ENCODE data around the gene AP3D1. TPM values are rescaled to one million over a fixed set of nuclear protein-coding genes. Genes with fewer than 3 reads are reported as not detected.
A peak's percentile ranks its signal among the peaks of the same experiment; 100 is the strongest.

The AP3D1 gene
- total and polyA plus RNA-seq, 9 of the 15 experiments (the other 6 are each of a cell fraction or from before 2014, with no cell fraction given) = 1.2 to 86.1 (median 35.9) TPM

DNA sequence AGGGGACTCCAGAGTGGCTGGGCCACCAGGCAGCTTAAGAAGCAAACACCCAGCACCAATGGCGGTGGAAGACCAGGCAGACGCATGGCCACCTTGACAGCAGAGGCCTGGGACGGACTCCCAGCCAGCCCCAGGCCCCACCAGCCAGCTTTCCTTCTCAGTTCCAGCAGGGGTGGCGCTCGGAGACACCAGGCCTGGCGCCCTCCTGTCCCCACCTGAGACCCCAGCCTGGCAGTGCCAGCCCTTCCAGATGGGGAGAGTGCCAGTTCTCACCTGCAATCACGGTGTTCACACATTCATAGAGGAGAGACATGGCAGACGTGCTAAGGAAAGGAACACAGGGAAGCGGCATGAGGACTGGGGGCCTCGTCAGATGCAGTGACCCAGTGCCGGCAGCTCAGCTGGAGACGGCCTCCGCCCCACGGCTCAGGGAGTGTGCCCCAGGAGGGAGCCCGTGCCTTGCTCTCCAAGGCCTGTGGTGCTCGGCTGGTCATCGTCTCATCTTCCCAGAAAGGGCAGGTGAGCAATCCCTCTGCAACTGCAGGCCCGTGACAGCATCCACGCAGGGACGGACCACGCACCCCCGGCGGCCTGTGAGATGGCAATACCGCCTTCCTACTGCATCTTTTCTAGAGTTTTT lies 24.4 kb downstream of the AP3D1 start:
- DNase-seq (ENCODE audit: extremely low read depth in 1 of 4, low spot score in 3 of 4) = no peak
- ChIA-PET CTCF (ENCODE audit: low intra/inter-chr PET ratio) (no interaction called here), POLR2A (no interaction called here)
- no peak for ATAC-seq
- Histone ChIP-seq H3K9me3 (replicated peaks; ENCODE audit: control insufficient read depth, insufficient read depth, low read depth, low read length) (no peaks in the 10 kb centered on the region), H3K9me1 (ENCODE audit: control insufficient read depth, insufficient read depth, low read length) (no peaks in the 10 kb centered on the region), H3K79me2 (ENCODE audit: control insufficient read depth, insufficient read depth, low read length) (no peaks in the 10 kb centered on the region; the same call in 1 of the 3 replicates), H4K20me1 (replicated peaks; ENCODE audit: control insufficient read depth, insufficient read depth, low read length) (peaks cover 4% of the 10 kb centered on the region; the same call in 1 of the 2 replicates), H3K4me3 (no peak overlapping the region), H3K27ac (ENCODE audit: extremely low read depth, low read depth, low read length) (no peak overlapping the region), H3K36me3 (ENCODE audit: control insufficient read depth, insufficient read depth, low read length) (peaks cover 90% of the 10 kb centered on the region; the same call in 2 of the 3 replicates), H3K4me2 (ENCODE audit: insufficient read depth, low read length) (no peak overlapping the region), H3K9ac (ENCODE audit: insufficient read depth in 1 of 2, low read depth in 2 of 2, low read length in 2 of 2) (peak overlapping the region in 1 of 2 experiments; percentile 64; a peak in 1 of 4 replicates), H3K27me3 (ENCODE audit: control insufficient read depth in 2 of 2, insufficient read depth in 2 of 2, low read length in 2 of 2) (no peaks in the 10 kb centered on the region), H3K4me1 (replicated peaks in 1 of 2; ENCODE audit: control insufficient read depth in 2 of 2, insufficient read depth in 2 of 2, low read length in 2 of 2) (peaks cover 0 to 20% of the 10 kb centered on the region in 2 experiments; a peak in 1 of 5 replicates), H2AFZ (ENCODE audit: low read depth, low read length) (no peak overlapping the region)
- WGBS (ENCODE audit: insufficient coverage, low coverage, missing lambda C conversion rate) = 94% methylated on average over 17 of the region's 24 CpGs
- in situ Hi-C loops (cut with MboI) (no loop called here), intact Hi-C loops (cut with micrococcal nuclease) (no loop called here)
- no TSS peak for BruUV-seq (replicated peaks)
- FAIRE-seq = no peak
- no peak for TF ChIP-seq ZNF23 (CRISPR knock-in tag; IDR thresholded peaks at IDR 0.05)
- TF ChIP-seq, protein P1, sequence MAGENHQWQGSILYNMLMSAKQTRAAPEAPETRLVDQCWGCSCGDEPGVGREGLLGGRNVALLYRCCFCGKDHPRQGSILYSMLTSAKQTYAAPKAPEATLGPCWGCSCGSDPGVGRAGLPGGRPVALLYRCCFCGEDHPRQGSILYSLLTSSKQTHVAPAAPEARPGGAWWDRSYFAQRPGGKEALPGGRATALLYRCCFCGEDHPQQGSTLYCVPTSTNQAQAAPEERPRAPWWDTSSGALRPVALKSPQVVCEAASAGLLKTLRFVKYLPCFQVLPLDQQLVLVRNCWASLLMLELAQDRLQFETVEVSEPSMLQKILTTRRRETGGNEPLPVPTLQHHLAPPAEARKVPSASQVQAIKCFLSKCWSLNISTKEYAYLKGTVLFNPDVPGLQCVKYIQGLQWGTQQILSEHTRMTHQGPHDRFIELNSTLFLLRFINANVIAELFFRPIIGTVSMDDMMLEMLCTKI (IDR thresholded peaks at IDR 0.05; ENCODE audit: partially characterized antibody) = no peak
- no peak for TF ChIP-seq NCOA2 (IDR thresholded peaks at IDR 0.05; ENCODE audit: partially characterized antibody in 2 of 2)
- no peak for TF ChIP-seq ZNF212 (CRISPR knock-in tag; IDR thresholded peaks at IDR 0.05)
- no peak for TF ChIP-seq ETV6 (IDR thresholded peaks at IDR 0.05; ENCODE audit: borderline replicate concordance in 1 of 2, low read depth in 2 of 2, low read length in 1 of 2)
- TF ChIP-seq ETV6 (CRISPR knock-in tag; IDR thresholded peaks at IDR 0.05; ENCODE audit: borderline replicate concordance) = no peak
- TF ChIP-seq, protein P2, sequence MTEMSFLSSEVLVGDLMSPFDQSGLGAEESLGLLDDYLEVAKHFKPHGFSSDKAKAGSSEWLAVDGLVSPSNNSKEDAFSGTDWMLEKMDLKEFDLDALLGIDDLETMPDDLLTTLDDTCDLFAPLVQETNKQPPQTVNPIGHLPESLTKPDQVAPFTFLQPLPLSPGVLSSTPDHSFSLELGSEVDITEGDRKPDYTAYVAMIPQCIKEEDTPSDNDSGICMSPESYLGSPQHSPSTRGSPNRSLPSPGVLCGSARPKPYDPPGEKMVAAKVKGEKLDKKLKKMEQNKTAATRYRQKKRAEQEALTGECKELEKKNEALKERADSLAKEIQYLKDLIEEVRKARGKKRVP (CRISPR knock-in tag; IDR thresholded peaks at IDR 0.05) = no peak
- no peak for TF ChIP-seq XRCC4 (IDR thresholded peaks at IDR 0.05; ENCODE audit: extremely low read depth, insufficient read depth, insufficient read length)
- TF ChIP-seq, protein P3, sequence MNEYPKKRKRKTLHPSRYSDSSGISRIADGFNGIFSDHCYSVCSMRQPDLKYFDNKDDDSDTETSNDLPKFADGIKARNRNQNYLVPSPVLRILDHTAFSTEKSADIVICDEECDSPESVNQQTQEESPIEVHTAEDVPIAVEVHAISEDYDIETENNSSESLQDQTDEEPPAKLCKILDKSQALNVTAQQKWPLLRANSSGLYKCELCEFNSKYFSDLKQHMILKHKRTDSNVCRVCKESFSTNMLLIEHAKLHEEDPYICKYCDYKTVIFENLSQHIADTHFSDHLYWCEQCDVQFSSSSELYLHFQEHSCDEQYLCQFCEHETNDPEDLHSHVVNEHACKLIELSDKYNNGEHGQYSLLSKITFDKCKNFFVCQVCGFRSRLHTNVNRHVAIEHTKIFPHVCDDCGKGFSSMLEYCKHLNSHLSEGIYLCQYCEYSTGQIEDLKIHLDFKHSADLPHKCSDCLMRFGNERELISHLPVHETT (CRISPR knock-in tag; conservative IDR thresholded peaks at IDR 0.05 in 1 of 2, IDR thresholded peaks at IDR 0.05 in 1 of 2) = no peak
- TF ChIP-seq SMARCC2 (IDR thresholded peaks at IDR 0.05; ENCODE audit: low read depth) = no peak
- no peak for TF ChIP-seq DIDO1 (tag; IDR thresholded peaks at IDR 0.05; ENCODE audit: low read depth)
- no peak for TF ChIP-seq ZNF699 (CRISPR knock-in tag; IDR thresholded peaks at IDR 0.05; ENCODE audit: insufficient replicate concordance)
- TF ChIP-seq, protein P4, sequence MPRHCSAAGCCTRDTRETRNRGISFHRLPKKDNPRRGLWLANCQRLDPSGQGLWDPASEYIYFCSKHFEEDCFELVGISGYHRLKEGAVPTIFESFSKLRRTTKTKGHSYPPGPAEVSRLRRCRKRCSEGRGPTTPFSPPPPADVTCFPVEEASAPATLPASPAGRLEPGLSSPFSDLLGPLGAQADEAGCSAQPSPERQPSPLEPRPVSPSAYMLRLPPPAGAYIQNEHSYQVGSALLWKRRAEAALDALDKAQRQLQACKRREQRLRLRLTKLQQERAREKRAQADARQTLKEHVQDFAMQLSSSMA (CRISPR knock-in tag; IDR thresholded peaks at IDR 0.05) = no peak
- TF ChIP-seq ZNF830 (CRISPR knock-in tag; IDR thresholded peaks at IDR 0.05) = no peak
- no peak for TF ChIP-seq FOXA1 (IDR thresholded peaks at IDR 0.05; ENCODE audit: borderline replicate concordance)
- TF ChIP-seq, protein P5, sequence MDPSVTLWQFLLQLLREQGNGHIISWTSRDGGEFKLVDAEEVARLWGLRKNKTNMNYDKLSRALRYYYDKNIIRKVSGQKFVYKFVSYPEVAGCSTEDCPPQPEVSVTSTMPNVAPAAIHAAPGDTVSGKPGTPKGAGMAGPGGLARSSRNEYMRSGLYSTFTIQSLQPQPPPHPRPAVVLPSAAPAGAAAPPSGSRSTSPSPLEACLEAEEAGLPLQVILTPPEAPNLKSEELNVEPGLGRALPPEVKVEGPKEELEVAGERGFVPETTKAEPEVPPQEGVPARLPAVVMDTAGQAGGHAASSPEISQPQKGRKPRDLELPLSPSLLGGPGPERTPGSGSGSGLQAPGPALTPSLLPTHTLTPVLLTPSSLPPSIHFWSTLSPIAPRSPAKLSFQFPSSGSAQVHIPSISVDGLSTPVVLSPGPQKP (CRISPR knock-in tag; IDR thresholded peaks at IDR 0.05) = no peak
